ENCODE results near the gene TRIM25. TPM values are rescaled to one million over a fixed set of nuclear protein-coding genes. Genes with fewer than 3 reads are reported as not detected.

TRIM25 gene
- total RNA-seq, 2 donors from 2014 or later, result 69.9 to 98.1 TPM

- no peaks in the 10 kb centered on the region for H3K4me1 ChIP-seq
- H3K9ac ChIP-seq (ENCODE audit: low read depth in 2 of 2, low read length in 2 of 2), result no peak overlapping the region
- H3K4me3 ChIP-seq, result no peak overlapping the region
- TF ChIP-seq, protein P1, sequence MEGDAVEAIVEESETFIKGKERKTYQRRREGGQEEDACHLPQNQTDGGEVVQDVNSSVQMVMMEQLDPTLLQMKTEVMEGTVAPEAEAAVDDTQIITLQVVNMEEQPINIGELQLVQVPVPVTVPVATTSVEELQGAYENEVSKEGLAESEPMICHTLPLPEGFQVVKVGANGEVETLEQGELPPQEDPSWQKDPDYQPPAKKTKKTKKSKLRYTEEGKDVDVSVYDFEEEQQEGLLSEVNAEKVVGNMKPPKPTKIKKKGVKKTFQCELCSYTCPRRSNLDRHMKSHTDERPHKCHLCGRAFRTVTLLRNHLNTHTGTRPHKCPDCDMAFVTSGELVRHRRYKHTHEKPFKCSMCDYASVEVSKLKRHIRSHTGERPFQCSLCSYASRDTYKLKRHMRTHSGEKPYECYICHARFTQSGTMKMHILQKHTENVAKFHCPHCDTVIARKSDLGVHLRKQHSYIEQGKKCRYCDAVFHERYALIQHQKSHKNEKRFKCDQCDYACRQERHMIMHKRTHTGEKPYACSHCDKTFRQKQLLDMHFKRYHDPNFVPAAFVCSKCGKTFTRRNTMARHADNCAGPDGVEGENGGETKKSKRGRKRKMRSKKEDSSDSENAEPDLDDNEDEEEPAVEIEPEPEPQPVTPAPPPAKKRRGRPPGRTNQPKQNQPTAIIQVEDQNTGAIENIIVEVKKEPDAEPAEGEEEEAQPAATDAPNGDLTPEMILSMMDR (IDR thresholded peaks at IDR 0.05), result no peak
- no peaks in the 10 kb centered on the region for H3K9me3 ChIP-seq
- no peaks in the 10 kb centered on the region for H3K27me3 ChIP-seq
- H3K36me3 ChIP-seq, result no peaks in the 10 kb centered on the region
- DNase-seq, result no peak
- no peak overlapping the region for H3K27ac ChIP-seq
- intact Hi-C loops (cut with DNase I), result loop anchor here (2.0 kb wide), 1 partner anchor 117 kb away; no protein-coding TSS in a partner anchor
These were observed 23.8 kb upstream of the TRIM25 start for GRCh38 chr17:56937687-56938086.

DNA sequence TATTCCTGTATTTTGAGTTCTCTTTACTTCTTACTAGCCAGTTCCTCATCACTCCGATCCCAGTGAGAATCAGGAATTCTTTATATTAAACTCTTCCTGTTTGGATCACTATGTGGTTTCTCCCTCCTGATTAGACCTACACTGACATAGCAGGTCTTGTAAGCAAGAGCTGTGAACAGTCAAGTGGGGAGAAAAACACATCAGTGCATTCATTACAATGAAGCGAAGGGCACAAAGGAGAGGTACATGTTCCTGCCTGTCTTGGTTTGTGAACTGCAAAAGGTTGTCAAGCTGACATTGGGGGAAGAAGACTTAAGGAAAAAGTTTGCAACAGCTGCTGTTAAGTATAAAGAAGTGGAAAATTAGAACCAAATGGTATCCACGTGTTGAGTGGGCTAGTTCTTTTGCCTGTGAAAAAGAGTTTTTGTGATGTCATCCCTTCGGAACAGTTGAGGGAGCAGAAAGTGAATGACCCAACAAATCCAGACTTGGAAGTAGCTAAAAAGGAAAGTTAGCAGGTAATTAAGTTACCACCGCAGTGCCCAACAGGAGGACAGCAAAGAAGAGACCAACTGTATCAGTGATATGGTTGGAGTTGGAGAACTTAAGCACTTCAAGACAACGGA lies 23.0 kb upstream of the TRIM25 start:
- Histone ChIP-seq H3K4me1 (no peaks in the 10 kb centered on the region), H3K4me3 (no peak overlapping the region), H3K27me3 (no peaks in the 10 kb centered on the region), H3K9ac (ENCODE audit: low read depth in 2 of 2, low read length in 2 of 2) (no peak overlapping the region), H3K9me3 (no peaks in the 10 kb centered on the region), H3K27ac (no peak overlapping the region), H3K36me3 (no peaks in the 10 kb centered on the region)
- TF ChIP-seq, protein P1 (IDR thresholded peaks at IDR 0.05), result no peak
- no peak for DNase-seq
- intact Hi-C loops (cut with DNase I), result no loop called here

- no peaks in the 10 kb centered on the region for H3K9me3 ChIP-seq
- no peak overlapping the region for H3K4me3 ChIP-seq
- TF ChIP-seq, protein P1 (IDR thresholded peaks at IDR 0.05), result no peak
- H3K27me3 ChIP-seq, result no peaks in the 10 kb centered on the region
- no peaks in the 10 kb centered on the region for H3K4me1 ChIP-seq
- no peak overlapping the region for H3K9ac ChIP-seq (ENCODE audit: low read depth in 2 of 2, low read length in 2 of 2)
- DNase-seq, result no peak
- no peaks in the 10 kb centered on the region for H3K36me3 ChIP-seq
- intact Hi-C loops (cut with DNase I), result no loop called here
- H3K27ac ChIP-seq, result no peak overlapping the region
These were observed 21.6 kb upstream of the TRIM25 start for GRCh38 chr17:56935461-56935860.

GRCh38 chr17:56934280-56934679 lies 20.4 kb upstream of the TRIM25 start:
- Histone ChIP-seq H3K9me3 (no peaks in the 10 kb centered on the region), H3K27me3 (no peaks in the 10 kb centered on the region), H3K27ac (no peak overlapping the region), H3K4me1 (no peaks in the 10 kb centered on the region), H3K36me3 (no peaks in the 10 kb centered on the region), H3K4me3 (no peak overlapping the region), H3K9ac (ENCODE audit: low read depth in 2 of 2, low read length in 2 of 2) (no peak overlapping the region)
- no peak for DNase-seq
- intact Hi-C loops (cut with DNase I), result no loop called here
- TF ChIP-seq, protein P1 (IDR thresholded peaks at IDR 0.05), result no peak

DNA sequence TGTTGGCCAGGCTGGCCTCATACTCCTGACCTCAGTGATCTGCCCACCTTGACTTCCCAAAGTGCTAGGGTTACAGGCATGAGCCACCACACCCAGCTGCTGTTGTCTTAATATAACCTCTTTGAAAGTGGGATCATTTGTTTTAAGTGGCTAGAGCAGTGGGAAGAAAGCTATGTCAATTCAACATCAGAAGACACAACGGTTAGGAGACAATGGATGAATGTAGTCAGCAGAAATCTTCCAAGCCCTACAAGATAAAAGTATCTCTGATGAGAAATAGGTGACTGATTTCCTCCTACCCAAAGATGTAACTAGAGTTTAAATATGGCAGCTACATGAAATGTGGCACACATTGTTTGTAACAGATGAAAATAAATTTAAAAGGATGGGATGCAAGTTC lies 20.0 kb upstream of the TRIM25 start:
- Histone ChIP-seq H3K9ac (ENCODE audit: low read depth in 2 of 2, low read length in 2 of 2) (no peak overlapping the region), H3K27ac (no peak overlapping the region), H3K4me3 (no peak overlapping the region), H3K36me3 (no peaks in the 10 kb centered on the region), H3K4me1 (no peaks in the 10 kb centered on the region), H3K9me3 (no peaks in the 10 kb centered on the region), H3K27me3 (no peaks in the 10 kb centered on the region)
- intact Hi-C loops (cut with DNase I), result no loop called here
- TF ChIP-seq, protein P1 (IDR thresholded peaks at IDR 0.05), result no peak
- DNase-seq, result no peak

All from colonic mucosa (tissue), 4 donors.